Mesenchymal stem cell (in vitro differentiated cells and primary cell): Measurements from ENCODE around the gene CBX2.
A peak's percentile ranks its signal among the peaks of the same experiment; 100 is the strongest.

ENCODE experiments used
- DNase-seq: peaks from one replicate; pipeline ENCODE4 v3.0.0-alpha.2; 2013
- H2AFZ ChIP-seq: one replicate; pipeline ENCODE4 v1.6.1; 2013; ENCODE audit warnings: low read depth, mild to moderate bottlenecking, control low read depth, inconsistent platforms, low read length, moderate library complexity
- H2AK5ac ChIP-seq: 2 replicates; pipeline ENCODE4 v1.6.1; 2013; ENCODE audit warnings: low read length, moderate library complexity, mild to moderate bottlenecking, inconsistent platforms; ENCODE audit not compliant: severe bottlenecking
- H2BK120ac ChIP-seq: one replicate; pipeline ENCODE4 v1.6.1; 2013; ENCODE audit warnings: low read depth, mild to moderate bottlenecking, inconsistent platforms, low read length, moderate library complexity
- H2BK12ac ChIP-seq, 2 experiments: one replicate each; pipeline ENCODE4 v1.6.1; 2013; ENCODE audit warnings: inconsistent platforms in 2 of 2, low read length in 2 of 2, mild to moderate bottlenecking in 2 of 2, moderate library complexity in 2 of 2, control low read depth in 1 of 2
- H2BK15ac ChIP-seq: one replicate; pipeline ENCODE4 v1.6.1; 2013; ENCODE audit warnings: mild to moderate bottlenecking, low read depth, inconsistent platforms; ENCODE audit not compliant: poor library complexity, severe bottlenecking
- H2BK5ac ChIP-seq: 2 replicates; pipeline ENCODE4 v1.6.1; 2013; ENCODE audit warnings: low read depth, mild to moderate bottlenecking, low read length, control low read depth, inconsistent platforms; ENCODE audit not compliant: poor library complexity, severe bottlenecking
- H3K14ac ChIP-seq, 2 experiments: one replicate each; pipeline ENCODE4 v1.6.1; 2013; ENCODE audit warnings: inconsistent platforms in 2 of 2, low read length in 2 of 2, control low read depth in 1 of 2, mild to moderate bottlenecking in 1 of 2, moderate library complexity in 1 of 2
- H3K18ac ChIP-seq, 2 experiments: one replicate each; pipeline ENCODE4 v1.6.1; 2013; ENCODE audit warnings: inconsistent platforms in 2 of 2, low read length in 2 of 2, control low read depth in 1 of 2, low read depth in 1 of 2, mild to moderate bottlenecking in 1 of 2
- H3K23ac ChIP-seq, 2 experiments: one replicate each; pipeline ENCODE4 v1.6.1; 2013; ENCODE audit warnings: inconsistent platforms in 2 of 2, low read length in 2 of 2, mild to moderate bottlenecking in 2 of 2, moderate library complexity in 2 of 2, control low read depth in 1 of 2
- H3K27ac ChIP-seq: 2 replicates; pipeline ENCODE4 v1.5.1; 2013; ENCODE audit warnings: mild to moderate bottlenecking, moderate library complexity, low read length, control low read depth, inconsistent platforms; ENCODE audit not compliant: poor library complexity, severe bottlenecking
- H3K27me3 ChIP-seq, 2 experiments: 2 replicates each; pipeline versions ENCODE4 v1.6.1 to v1.7.0; 2013; ENCODE audit warnings: low read length in 2 of 2, mild to moderate bottlenecking in 2 of 2, moderate library complexity in 2 of 2, control low read depth in 1 of 2, inconsistent platforms in 1 of 2; ENCODE audit not compliant: control insufficient read depth in 1 of 2, insufficient read depth in 1 of 2
- H3K36me3 ChIP-seq, 2 experiments: 2 replicates each; pipeline versions ENCODE4 v1.6.1 to v1.7.0; 2013; ENCODE audit warnings: low read length in 2 of 2, control low read depth in 1 of 2, inconsistent platforms in 1 of 2, low read depth in 1 of 2, mild to moderate bottlenecking in 1 of 2; ENCODE audit not compliant: insufficient read depth in 2 of 2, control insufficient read depth in 1 of 2
- H3K4ac ChIP-seq, 2 experiments: one replicate each; pipeline ENCODE4 v1.6.1; 2013; ENCODE audit warnings: inconsistent platforms in 2 of 2, low read length in 2 of 2, mild to moderate bottlenecking in 2 of 2, moderate library complexity in 2 of 2, control low read depth in 1 of 2, low read depth in 1 of 2
- H3K4me1 ChIP-seq: 2 replicates; pipeline ENCODE4 v1.6.1; 2013; ENCODE audit warnings: low read depth, low read length, control low read depth; ENCODE audit not compliant: control insufficient read depth, insufficient read depth
- H3K4me2 ChIP-seq: 2 replicates; pipeline ENCODE4 v1.6.1; 2013; ENCODE audit warnings: low read length, mild to moderate bottlenecking, inconsistent platforms; ENCODE audit not compliant: poor library complexity, severe bottlenecking
- H3K4me3 ChIP-seq, 2 experiments: 2 replicates each; pipeline versions ENCODE4 v1.5.1 to v1.7.0; 2013; ENCODE audit warnings: low read length in 2 of 2, mild to moderate bottlenecking in 2 of 2, control low read depth in 1 of 2, low read depth in 1 of 2; ENCODE audit not compliant: insufficient read depth in 1 of 2
- H3K79me1 ChIP-seq: replicated peaks from 2 replicates; pipeline ENCODE4 v1.6.1; 2013; ENCODE audit warnings: mild to moderate bottlenecking, control low read depth, low read length, inconsistent platforms; ENCODE audit not compliant: poor library complexity, severe bottlenecking
- H3K9ac ChIP-seq: 2 replicates; pipeline ENCODE4 v1.7.0; 2013; ENCODE audit warnings: mild to moderate bottlenecking, low read length, moderate library complexity
- H3K9me3 ChIP-seq: 2 replicates; pipeline ENCODE4 v1.7.0; 2013; ENCODE audit warnings: mild to moderate bottlenecking, low read length; ENCODE audit not compliant: control insufficient read depth
- H4K8ac ChIP-seq: one replicate; pipeline ENCODE4 v1.6.1; 2013; ENCODE audit warnings: inconsistent platforms, mild to moderate bottlenecking, low read length, moderate library complexity
- H4K91ac ChIP-seq: one replicate; pipeline ENCODE4 v1.6.1; 2013; ENCODE audit warnings: mild to moderate bottlenecking, low read length, inconsistent platforms
- WGBS: methylation state at CpG from one replicate; pipeline ENCODE4 v1.1.7; 2013; ENCODE audit warnings: mixed read lengths; 5-methylcytosine and 5-hydroxymethylcytosine counted together

The CBX2 gene

DNA sequence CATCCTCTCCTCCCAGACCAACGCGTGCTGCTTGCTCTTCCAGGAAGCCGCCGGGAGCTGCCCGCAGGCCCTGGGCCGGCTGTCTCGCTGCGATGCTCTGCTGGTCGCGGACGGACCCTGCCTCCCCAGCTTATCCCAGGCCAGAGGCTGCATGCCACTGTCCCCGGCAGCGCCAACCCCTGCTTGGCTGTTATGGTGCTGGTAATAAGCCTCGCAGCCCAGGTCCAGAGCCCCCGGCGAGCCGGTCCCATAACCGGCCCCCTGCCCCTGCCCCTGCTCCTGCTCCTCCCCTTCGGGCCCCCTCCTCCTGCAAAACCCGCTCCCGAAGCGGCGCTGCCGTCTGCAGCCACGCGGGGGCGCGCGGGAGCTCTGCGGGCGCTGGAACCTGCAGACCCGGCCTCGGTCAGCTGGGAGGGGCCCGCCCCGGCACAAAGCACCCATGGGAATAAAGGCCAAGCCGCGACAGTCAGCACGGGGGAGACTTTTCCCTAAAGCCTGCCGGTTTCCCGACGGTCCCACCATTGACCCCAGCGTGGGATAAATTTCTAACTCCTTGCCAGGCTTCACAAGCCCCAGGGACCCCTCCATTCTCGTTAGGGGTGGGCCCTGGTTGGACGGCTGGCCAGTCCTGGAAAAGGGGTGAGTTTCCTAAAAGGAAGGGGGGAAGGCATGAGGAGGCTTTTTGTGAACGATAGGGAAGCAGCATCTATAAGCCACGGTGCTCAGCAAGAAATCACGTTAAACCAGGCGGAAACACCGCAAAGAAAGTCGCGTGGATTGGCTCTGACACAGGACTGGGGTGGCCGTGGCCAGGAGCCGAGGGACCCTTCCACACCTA, 36.0 kb upstream of the CBX2 start:
- peak; percentile 55 for DNase-seq
- Histone ChIP-seq H3K4ac (no peak overlapping the region), H3K9ac (no peak overlapping the region), H3K4me2 (peak overlapping the region; percentile 5), H2BK12ac (no peak overlapping the region), H3K4me1 (peaks cover 33% of the 10 kb centered on the region), H2AFZ (no peak overlapping the region), H3K4me3 (no peak overlapping the region), H2BK15ac (no peak overlapping the region), H3K27me3 (peaks cover 61 to 89% of the 10 kb centered on the region in 2 experiments), H2AK5ac (no peak overlapping the region), H3K9me3 (no peaks in the 10 kb centered on the region), H3K27ac (no peak overlapping the region), H4K91ac (no peak overlapping the region), H4K8ac (peak overlapping the region; percentile 55), H2BK5ac (no peak overlapping the region), H2BK120ac (no peak overlapping the region), H3K18ac (no peak overlapping the region), H3K79me1 (no peaks in the 10 kb centered on the region), H3K23ac (peak overlapping the region in 1 of 2 experiments; percentile 19), H3K36me3 (no peaks in the 10 kb centered on the region), H3K14ac (no peak overlapping the region)
- 17% methylated on average over 48 of the region's 53 CpGs for WGBS

DNA sequence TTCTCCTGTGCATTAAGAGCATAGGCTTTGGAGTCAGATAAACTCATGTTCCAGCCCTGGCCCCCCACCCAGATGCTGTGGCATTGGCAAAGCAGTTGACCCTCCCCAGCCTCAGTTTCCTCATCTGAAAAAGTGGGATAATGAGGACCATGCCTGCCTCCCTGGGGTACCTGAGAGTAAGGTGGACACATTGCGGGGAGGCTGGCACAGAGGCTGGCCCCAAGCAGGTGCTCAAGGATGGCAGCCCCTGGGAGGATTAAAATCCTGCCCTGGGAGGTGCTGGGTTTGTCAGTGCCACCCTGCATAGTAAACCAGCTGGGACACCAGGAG, 35.4 kb upstream of the CBX2 start:
- Histone ChIP-seq H4K8ac (no peak overlapping the region), H3K27ac (no peak overlapping the region)
- 93% methylated on average over 1 of the region's 1 CpG for WGBS

DNA sequence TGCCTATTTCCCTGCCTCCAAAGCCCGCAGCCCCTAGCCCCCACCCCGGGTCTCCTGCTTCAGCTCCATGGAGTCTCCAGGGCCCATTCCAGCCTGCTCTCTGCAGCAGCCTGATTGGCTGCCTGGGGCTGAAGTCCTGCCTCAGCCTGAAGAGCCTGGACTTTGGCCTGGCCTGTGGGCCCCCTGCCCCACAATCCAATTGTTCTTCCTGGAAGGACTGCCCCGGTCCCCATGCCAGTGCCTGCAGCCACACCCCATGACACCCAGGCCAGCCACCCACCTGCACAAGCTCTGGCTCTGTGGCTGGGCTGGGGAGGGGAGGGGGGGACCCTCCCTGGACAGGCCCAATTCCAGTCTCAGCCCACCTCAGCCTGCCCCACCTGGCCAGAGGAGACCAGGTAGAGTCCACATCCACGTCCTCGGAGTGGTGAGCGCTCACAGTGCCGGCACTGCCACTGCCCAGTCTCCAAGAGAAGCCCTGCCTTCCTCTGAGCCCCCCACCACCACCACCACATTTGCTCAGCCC, 34.9 kb upstream of the CBX2 start:
- Histone ChIP-seq H3K79me1 (no peaks in the 10 kb centered on the region), H3K4ac (no peak overlapping the region)

More for the DNA sequence above, 35.4 kb upstream of the CBX2 start:
- H3K23ac ChIP-seq: peak overlapping the region in 1 of 2 experiments; percentile 19
- H3K4me3 ChIP-seq: no peak overlapping the region
- H2BK15ac ChIP-seq: no peak overlapping the region
- DNase-seq: no peak
- H3K36me3 ChIP-seq: no peaks in the 10 kb centered on the region
- no peak overlapping the region for H2BK120ac ChIP-seq
- H3K9ac ChIP-seq: no peak overlapping the region
- H3K4me2 ChIP-seq: no peak overlapping the region
- no peak overlapping the region for H2BK12ac ChIP-seq
- H4K91ac ChIP-seq: no peak overlapping the region
- H2BK5ac ChIP-seq: no peak overlapping the region
- H3K9me3 ChIP-seq: no peaks in the 10 kb centered on the region
- H3K18ac ChIP-seq: no peak overlapping the region
- H3K14ac ChIP-seq: no peak overlapping the region
- peaks cover 36% of the 10 kb centered on the region for H3K4me1 ChIP-seq
- H2AFZ ChIP-seq: no peak overlapping the region
- H2AK5ac ChIP-seq: no peak overlapping the region
- no peaks in the 10 kb centered on the region for H3K79me1 ChIP-seq
- no peak overlapping the region for H3K4ac ChIP-seq
- peaks cover 66 to 89% of the 10 kb centered on the region in 2 experiments for H3K27me3 ChIP-seq

DNA sequence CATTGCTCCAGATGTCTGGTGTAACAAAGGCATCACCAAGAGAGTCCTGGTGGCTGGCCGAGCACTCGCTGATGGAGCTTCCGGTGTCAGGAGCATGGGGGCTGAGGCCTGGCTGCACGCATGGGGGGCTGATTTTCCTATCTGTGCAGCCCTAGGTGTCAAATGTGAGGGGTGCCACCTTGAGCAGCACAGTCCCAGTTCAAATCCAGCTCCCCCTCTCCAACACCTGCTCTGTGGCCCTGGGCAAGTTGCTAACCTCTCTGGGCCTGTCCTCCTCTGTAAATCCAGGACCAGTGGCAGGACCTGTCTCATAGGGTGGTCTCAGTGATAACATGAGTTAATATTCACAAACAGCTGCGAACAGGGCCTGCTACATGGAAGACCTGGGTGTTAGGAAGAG, 34.3 kb upstream of the CBX2 start:
- Histone ChIP-seq H4K8ac (no peak overlapping the region), H3K4ac (no peak overlapping the region), H3K14ac (no peak overlapping the region), H2BK15ac (no peak overlapping the region), H3K9ac (no peak overlapping the region), H3K4me3 (no peak overlapping the region), H3K4me1 (peaks cover 38% of the 10 kb centered on the region), H3K27me3 (peaks cover 74 to 89% of the 10 kb centered on the region in 2 experiments), H3K27ac (no peak overlapping the region), H2AK5ac (no peak overlapping the region), H2BK12ac (no peak overlapping the region), H3K36me3 (no peaks in the 10 kb centered on the region), H2AFZ (no peak overlapping the region), H3K79me1 (no peaks in the 10 kb centered on the region), H3K23ac (no peak overlapping the region), H2BK120ac (no peak overlapping the region), H3K18ac (no peak overlapping the region), H3K4me2 (no peak overlapping the region), H4K91ac (no peak overlapping the region), H3K9me3 (no peaks in the 10 kb centered on the region), H2BK5ac (no peak overlapping the region)
- WGBS: 84% methylated on average over 5 of the region's 5 CpGs
- no peak for DNase-seq

More for the DNA sequence above, 34.9 kb upstream of the CBX2 start:
- no peaks in the 10 kb centered on the region for H3K36me3 ChIP-seq
- no peak overlapping the region for H2AFZ ChIP-seq
- H3K9me3 ChIP-seq: no peaks in the 10 kb centered on the region
- H3K18ac ChIP-seq: no peak overlapping the region
- H4K91ac ChIP-seq: no peak overlapping the region
- H3K27me3 ChIP-seq: peaks cover 71 to 89% of the 10 kb centered on the region in 2 experiments
- DNase-seq: no peak
- WGBS: 89% methylated on average over 6 of the region's 7 CpGs
- no peak overlapping the region for H3K27ac ChIP-seq
- no peak overlapping the region for H2BK5ac ChIP-seq
- peaks cover 38% of the 10 kb centered on the region for H3K4me1 ChIP-seq
- no peak overlapping the region for H2BK120ac ChIP-seq
- no peak overlapping the region for H3K4me3 ChIP-seq
- no peak overlapping the region for H3K4me2 ChIP-seq
- H3K14ac ChIP-seq: no peak overlapping the region
- no peak overlapping the region for H4K8ac ChIP-seq
- H2BK15ac ChIP-seq: peak overlapping the region; percentile 63
- H2AK5ac ChIP-seq: no peak overlapping the region
- no peak overlapping the region for H3K23ac ChIP-seq
- H2BK12ac ChIP-seq: no peak overlapping the region
- no peak overlapping the region for H3K9ac ChIP-seq
